SK-N-SH (cell line): ENCODE data around the gene ARHGEF39. TPM values are rescaled to one million over a fixed set of nuclear protein-coding genes. Genes with fewer than 3 reads are reported as not detected.

Experiments
- CTCF ChIA-PET: fragments of 300-600, 350-600 bp; formaldehyde crosslinking; extraction: SDS; loops from one replicate; lab custom pipeline; 2021; lab: Yijun Ruan, JAX
- POLR2A ChIA-PET: fragments of 350-600 bp; sonication (Branson Sonifier 250); formaldehyde crosslinking; extraction: SDS; loops from one replicate; lab custom pipeline; 2020; ENCODE audit warnings: antibody characterized with exemption, inconsistent platforms; lab: Yijun Ruan, JAX
- DNase-seq: peaks from one replicate; pipeline ENCODE4 v3.0.0; 2012
- H2AFZ ChIP-seq: fragments of 200-600 bp; sonication (generic); 2 replicates; pipeline ENCODE4 v1.8.1; 2016; ENCODE audit warnings: antibody characterized with exemption, mild to moderate bottlenecking, low read depth
- H3F3A ChIP-seq: fragments of 200-600 bp; sonication (generic); replicated peaks from 2 replicates; pipeline ENCODE3; 2016; ENCODE audit warnings: antibody characterized with exemption, mild to moderate bottlenecking; ENCODE audit not compliant: insufficient read depth
- H3K27ac ChIP-seq, 2 experiments: fragments of 200-500 bp in 1 of 2; fragments of 200-600 bp in 1 of 2; sonication (Bioruptor generic) in 1 of 2; sonication (generic), shearing (Covaris generic) in 1 of 2; 2 replicates each; pipeline versions ENCODE4 v1.5.1 to v1.6.1; 2014 to 2016; ENCODE audit warnings: low read depth in 2 of 2, inconsistent platforms in 1 of 2, low read length in 1 of 2, mild to moderate bottlenecking in 1 of 2, mixed read lengths in 1 of 2
- H3K27me3 ChIP-seq: fragments of 200-600 bp; sonication (generic), shearing (Covaris generic); 2 replicates; pipeline ENCODE4 v1.6.1; 2016; ENCODE audit warnings: mixed run types; ENCODE audit not compliant: insufficient read depth
- H3K36me3 ChIP-seq, 2 experiments: fragments of 200-500 bp in 1 of 2; fragments of 200-600 bp in 1 of 2; sonication (Bioruptor generic) in 1 of 2; sonication (generic) in 1 of 2; replicated peaks in 1 of 2; 2 replicates each; pipeline versions ENCODE3 to v1.5.1; 2014 to 2016; ENCODE audit warnings: low read length in 1 of 2, mild to moderate bottlenecking in 1 of 2; ENCODE audit not compliant: insufficient read depth in 2 of 2, control insufficient read depth in 1 of 2
- H3K4me1 ChIP-seq, 2 experiments: fragments of 200-500 bp in 1 of 2; fragments of 200-600 bp in 1 of 2; sonication (Bioruptor generic) in 1 of 2; sonication (generic), shearing (Covaris generic) in 1 of 2; 2 replicates each; pipeline versions ENCODE4 v1.5.1 to v1.6.1; 2014 to 2016; ENCODE audit warnings: low read depth in 1 of 2, low read length in 1 of 2, mixed run types in 1 of 2; ENCODE audit not compliant: insufficient read depth in 2 of 2, control insufficient read depth in 1 of 2
- H3K4me2 ChIP-seq: fragments of 200-600 bp; sonication (generic), shearing (Covaris generic); 2 replicates; pipeline ENCODE4 v1.6.1; 2017; ENCODE audit warnings: mixed run types
- H3K4me3 ChIP-seq, 2 experiments: fragments of 200-500 bp in 1 of 2; fragments of 200-600 bp in 1 of 2; sonication (Bioruptor generic) in 1 of 2; sonication (generic), shearing (Covaris generic) in 1 of 2; 2 replicates each; pipeline versions ENCODE4 v1.5.1 to v1.8.1; 2014 to 2016; ENCODE audit warnings: low read depth in 2 of 2, inconsistent platforms in 1 of 2, low read length in 1 of 2, mild to moderate bottlenecking in 1 of 2, mixed read lengths in 1 of 2, moderate library complexity in 1 of 2
- H3K79me2 ChIP-seq: fragments of 200-600 bp; sonication (generic); 2 replicates; pipeline ENCODE4 v1.8.1; 2017; ENCODE audit warnings: mild to moderate bottlenecking; ENCODE audit not compliant: insufficient read depth
- H3K9ac ChIP-seq: fragments of 200-600 bp; sonication (generic); 2 replicates; pipeline ENCODE4 v1.6.1; 2017; ENCODE audit warnings: mixed run types
- H3K9me2 ChIP-seq: fragments of 200-600 bp; sonication (generic); 2 replicates; pipeline ENCODE4 v1.6.1; 2017; ENCODE audit warnings: mixed run types
- H3K9me3 ChIP-seq: fragments of 200-600 bp; sonication (generic); 2 replicates; pipeline ENCODE4 v1.6.1; 2017; ENCODE audit warnings: mixed run types, mild to moderate bottlenecking, moderate library complexity
- H4K20me1 ChIP-seq: fragments of 200-600 bp; sonication (generic); 2 replicates; pipeline ENCODE4 v1.6.1; 2017; ENCODE audit warnings: mild to moderate bottlenecking, mixed run types; ENCODE audit not compliant: insufficient read depth
- CHD2 ChIP-seq: fragments of 150-350 bp; IDR thresholded peaks from 2 replicates; pipeline ENCODE4 v1.6.1; 2018; ENCODE audit warnings: low read length; ENCODE audit not compliant: partially characterized antibody
- CTCF ChIP-seq: fragments of 200-600 bp; sonication (generic); IDR thresholded peaks from 2 replicates; pipeline ENCODE4 v1.6.1; 2017; ENCODE audit warnings: antibody characterized with exemption, mild to moderate bottlenecking, moderate library complexity
- EP300 ChIP-seq, 2 experiments: IDR thresholded peaks; 2 replicates each; pipeline versions ENCODE4 v1.4.0 to v1.6.1; 2012; ENCODE audit warnings: borderline replicate concordance in 1 of 2, low read depth in 1 of 2, low read length in 1 of 2
- EZH2phosphoT487 ChIP-seq: fragments of 200-600 bp; sonication (generic); IDR thresholded peaks from 2 replicates; pipeline ENCODE4 v1.6.1; 2017; ENCODE audit warnings: low read depth, mixed run types, mild to moderate bottlenecking, antibody characterized with exemption, moderate library complexity, borderline replicate concordance
- FOSL2 ChIP-seq: IDR thresholded peaks from 2 replicates; pipeline ENCODE4 v1.4.0; 2012; ENCODE audit warnings: low read depth, mild to moderate bottlenecking, moderate library complexity, borderline replicate concordance
- GATA2 ChIP-seq: sonication (generic); formaldehyde crosslinking; IDR thresholded peaks from 2 replicates; pipeline ENCODE4 v1.5.0; 2020; ENCODE audit warnings: mild to moderate bottlenecking, missing genetic modification reagents
- IRF3 ChIP-seq: fragments of 150-350 bp; IDR thresholded peaks from 2 replicates; pipeline ENCODE4 v1.6.1; 2016; ENCODE audit warnings: mild to moderate bottlenecking, low read depth, low read length
- JUND ChIP-seq: IDR thresholded peaks from 2 replicates; pipeline ENCODE4 v1.4.0; 2012
- MEF2A ChIP-seq: IDR thresholded peaks from 2 replicates; pipeline ENCODE4 v1.4.0; 2012; ENCODE audit warnings: low read depth, borderline replicate concordance
- RAD21 ChIP-seq: IDR thresholded peaks from 2 replicates; pipeline ENCODE4 v1.6.1; 2012; ENCODE audit warnings: mild to moderate bottlenecking, low read length
- REST ChIP-seq: IDR thresholded peaks from 2 replicates; pipeline ENCODE4 v1.6.1; 2012; ENCODE audit warnings: mild to moderate bottlenecking, low read depth, low read length, moderate library complexity
- RXRA ChIP-seq: IDR thresholded peaks from 2 replicates; pipeline ENCODE4 v1.4.0; 2012; ENCODE audit warnings: low read depth, mild to moderate bottlenecking, borderline replicate concordance
- SIN3A ChIP-seq: IDR thresholded peaks from 2 replicates; pipeline ENCODE4 v1.6.1; 2012; ENCODE audit warnings: low read depth, mild to moderate bottlenecking, low read length, moderate library complexity, borderline replicate concordance
- TEAD4 ChIP-seq: IDR thresholded peaks from 2 replicates; pipeline ENCODE4 v1.4.0; 2012; ENCODE audit warnings: mild to moderate bottlenecking, borderline replicate concordance; ENCODE audit not compliant: insufficient read depth
- USF1 ChIP-seq: IDR thresholded peaks from 2 replicates; pipeline ENCODE4 v1.4.0; 2012; ENCODE audit warnings: low read depth, borderline replicate concordance
- YY1 ChIP-seq: IDR thresholded peaks from 2 replicates; pipeline ENCODE4 v1.4.0; 2012; ENCODE audit warnings: low read depth, mild to moderate bottlenecking
- WGBS: methylation state at CpG from one replicate; pipeline ENCODE4 v1.1.6; 2017; ENCODE audit warnings: low lambda C conversion rate; 5-methylcytosine and 5-hydroxymethylcytosine counted together
- polyA plus RNA-seq, 3 experiments: library from polyadenylated mRNA; depleted of rRNA; stranded (reverse); fragments of >200 nt; gene quantifications; 2 replicates each; pipeline ENCODE4 v1.2.3, GENCODE V29; 2012

Gene ARHGEF39
- polyA plus RNA-seq, 1 of the 3 experiments (the other 2 are of a cell fraction): 4.9 TPM

GRCh38 chr9:35653611-35654010 is 11.4 kb downstream of the ARHGEF39 start:
- Histone ChIP-seq H2AFZ (no peak overlapping the region), H3K4me1 (peaks cover 0 to 6% of the 10 kb centered on the region in 2 experiments; a peak in 2 of 4 replicates), H3K36me3 (no peaks in the 10 kb centered on the region)
- CTCF ChIA-PET: no interaction called here
- POLR2A ChIA-PET: interaction anchor here (0.7 kb wide), 1 partner anchor 11 kb away, joined by 4 read pairs; no protein-coding TSS in a partner anchor
- TF ChIP-seq REST (no peak), FOSL2 (no peak)
- TF ChIP-seq, all 33 proteins: peak for 0
- Histone ChIP-seq H3K27me3 (no peaks in the 10 kb centered on the region), H3K9ac (no peak overlapping the region), H3F3A (peaks cover 5% of the 10 kb centered on the region), H4K20me1 (no peaks in the 10 kb centered on the region), H3K9me2 (no peaks in the 10 kb centered on the region), H3K4me3 (no peak overlapping the region), H3K9me3 (no peaks in the 10 kb centered on the region), H3K27ac (no peak overlapping the region), H3K79me2 (peaks cover 1% of the 10 kb centered on the region; the same call in 1 of the 2 replicates), H3K4me2 (no peak overlapping the region)
- 100% methylated on average over 2 of the region's 2 CpGs for WGBS
- DNase-seq: no peak

GRCh38 chr9:35652829-35653209 is 12.2 kb downstream of the ARHGEF39 start:
- no peaks in the 10 kb centered on the region for H4K20me1 ChIP-seq
- H3K9ac ChIP-seq: no peak overlapping the region
- H3K36me3 ChIP-seq: no peaks in the 10 kb centered on the region
- no peaks in the 10 kb centered on the region for H3K9me2 ChIP-seq
- no peak overlapping the region for H3K27ac ChIP-seq
- WGBS: 78% methylated on average over 8 of the region's 8 CpGs
- H3K4me3 ChIP-seq: no peak overlapping the region
- H3K27me3 ChIP-seq: no peaks in the 10 kb centered on the region
- H3K9me3 ChIP-seq: no peaks in the 10 kb centered on the region
- no peaks in the 10 kb centered on the region for H3K79me2 ChIP-seq
- ChIA-PET CTCF (no interaction called here), POLR2A (no interaction called here)
- no peak for DNase-seq
- no peak overlapping the region for H2AFZ ChIP-seq
- H3F3A ChIP-seq: peaks cover 9% of the 10 kb centered on the region
- peaks cover 0 to 6% of the 10 kb centered on the region in 2 experiments; a peak in 2 of 4 replicates for H3K4me1 ChIP-seq
- no peak overlapping the region for H3K4me2 ChIP-seq
- TF ChIP-seq IRF3: no peak
- no peak for TF ChIP-seq CTCF
- TF ChIP-seq YY1: no peak
- no peak for TF ChIP-seq USF1
- no peak for TF ChIP-seq MEF2A
- no peak for TF ChIP-seq EP300 (IDR thresholded peaks at IDR 0.05; ENCODE audit: borderline replicate concordance in 1 of 2, low read depth in 1 of 2, low read length in 1 of 2)
- TF ChIP-seq JUND: no peak
- TF ChIP-seq TEAD4: no peak
- TF ChIP-seq RXRA: no peak
- no peak for TF ChIP-seq RAD21
- TF ChIP-seq EZH2phosphoT487: no peak
- no peak for TF ChIP-seq GATA2
- TF ChIP-seq CHD2: no peak
- no peak for TF ChIP-seq SIN3A
- TF ChIP-seq REST: no peak
